Stimulated activated CD8-positive, alpha-beta memory T cell treated with anti-CD3 and anti-CD28 coated beads, Interleukin-15, amount 100 ng/mL, for 4 hours (primary cell): ENCODE results near the gene ZNF268.
A peak's percentile ranks its signal among the peaks of the same experiment; 100 is the strongest.

Experiments used
- DNase-seq, 2 donors: peaks; one replicate each; pipeline ENCODE4 v3.0.0-alpha.2; 2020; ENCODE audit warnings: low read depth in 2 of 2

The ZNF268 gene

DNA sequence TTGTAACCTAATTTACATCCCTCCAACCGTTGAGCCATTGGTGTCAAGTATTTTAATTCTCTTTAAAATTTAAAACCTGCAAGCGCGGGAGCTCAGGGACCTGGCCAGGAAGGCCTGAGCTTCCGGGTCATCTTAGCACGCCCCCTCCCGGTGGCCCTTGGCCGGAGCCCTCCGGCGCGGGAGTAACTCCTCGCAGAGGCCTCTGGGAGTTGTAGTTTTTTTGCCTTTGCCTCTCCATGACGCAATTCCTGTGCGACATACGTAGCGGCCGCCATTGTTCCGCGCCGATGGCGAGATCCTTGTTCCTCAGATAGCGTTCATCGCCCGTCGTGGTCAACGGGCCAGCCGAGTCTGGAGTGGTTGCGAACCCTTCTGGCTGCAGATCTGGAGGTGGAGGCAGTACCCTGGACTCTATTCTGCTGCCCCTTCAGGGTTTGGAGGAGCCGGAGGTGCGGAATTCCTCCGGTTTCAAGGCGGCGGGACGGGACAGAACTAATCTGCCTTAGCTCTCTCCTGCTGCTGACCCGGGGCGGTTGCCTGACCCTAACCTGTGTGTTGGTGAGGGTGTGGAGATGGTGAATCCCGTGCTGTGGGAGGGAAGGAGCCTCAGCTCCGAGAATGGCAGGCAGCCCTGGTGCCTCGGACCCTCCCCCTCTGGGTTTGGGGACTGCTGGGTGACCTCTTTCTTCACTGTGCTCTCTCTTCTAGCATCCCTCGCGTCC lies at the start of gene ZNF268:
TSS of gene ZNF268 (plus strand) at position 258 of the 722 bp plus-strand sequence. CDS start 503 bp downstream, outside the sequence.
- peak; percentile 66 to 82 for DNase-seq

DNA sequence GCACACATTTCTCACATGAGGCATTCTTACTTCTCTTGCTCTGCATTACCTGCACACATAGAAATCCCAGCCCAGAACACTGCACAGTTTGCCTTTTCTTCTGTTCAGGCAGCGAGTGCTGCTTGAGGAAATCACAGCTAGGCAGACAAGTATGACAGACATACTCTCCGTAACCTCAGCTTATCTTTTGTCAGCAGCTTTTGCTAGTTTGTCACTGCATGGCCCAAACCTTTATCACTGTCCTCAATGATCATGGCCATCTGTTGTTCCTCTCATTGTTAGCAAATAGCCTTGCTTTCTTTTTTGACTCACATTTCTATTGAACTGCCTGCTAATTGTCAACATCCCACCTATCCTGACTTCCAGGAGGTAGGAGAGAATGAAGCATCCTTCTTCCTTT lies 45.5 kb upstream of the ZNF268 start:
- DNase-seq, result no peak

DNA sequence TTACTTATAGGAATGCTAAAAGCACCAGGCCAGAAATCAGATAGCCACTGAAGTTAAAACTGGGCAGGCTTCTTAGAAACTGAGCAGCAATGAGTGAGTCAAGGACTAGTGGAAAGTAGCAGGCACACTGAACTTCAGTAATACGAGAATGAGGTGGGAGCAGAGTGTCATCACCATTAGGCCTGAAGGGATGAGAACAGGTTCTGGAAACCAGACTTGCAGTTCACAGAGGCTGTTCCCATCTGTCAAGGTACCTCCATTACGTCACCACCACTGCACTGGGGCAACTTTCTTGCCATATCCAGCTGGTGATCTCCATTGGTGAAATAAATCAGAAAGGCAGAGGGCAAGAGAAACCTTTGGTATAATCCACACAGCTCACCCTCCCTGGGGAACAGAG lies 35.3 kb upstream of the ZNF268 start:
- no peak for DNase-seq

DNA sequence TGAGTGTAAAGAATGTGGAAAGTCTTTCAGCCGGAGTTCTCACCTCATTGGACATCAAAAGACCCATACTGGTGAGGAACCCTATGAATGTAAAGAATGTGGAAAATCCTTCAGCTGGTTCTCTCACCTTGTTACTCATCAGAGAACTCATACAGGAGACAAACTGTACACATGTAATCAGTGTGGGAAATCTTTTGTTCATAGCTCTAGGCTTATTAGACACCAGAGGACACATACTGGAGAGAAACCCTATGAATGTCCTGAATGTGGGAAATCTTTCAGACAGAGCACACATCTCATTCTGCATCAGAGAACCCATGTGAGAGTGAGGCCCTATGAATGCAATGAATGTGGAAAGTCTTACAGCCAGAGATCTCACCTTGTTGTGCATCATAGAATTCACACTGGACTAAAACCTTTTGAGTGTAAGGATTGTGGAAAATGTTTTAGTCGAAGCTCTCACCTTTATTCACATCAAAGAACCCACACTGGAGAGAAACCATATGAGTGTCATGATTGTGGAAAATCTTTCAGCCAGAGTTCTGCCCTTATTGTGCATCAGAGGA lies 25.1 kb upstream of the ZNF268 start:
- no peak for DNase-seq

DNA sequence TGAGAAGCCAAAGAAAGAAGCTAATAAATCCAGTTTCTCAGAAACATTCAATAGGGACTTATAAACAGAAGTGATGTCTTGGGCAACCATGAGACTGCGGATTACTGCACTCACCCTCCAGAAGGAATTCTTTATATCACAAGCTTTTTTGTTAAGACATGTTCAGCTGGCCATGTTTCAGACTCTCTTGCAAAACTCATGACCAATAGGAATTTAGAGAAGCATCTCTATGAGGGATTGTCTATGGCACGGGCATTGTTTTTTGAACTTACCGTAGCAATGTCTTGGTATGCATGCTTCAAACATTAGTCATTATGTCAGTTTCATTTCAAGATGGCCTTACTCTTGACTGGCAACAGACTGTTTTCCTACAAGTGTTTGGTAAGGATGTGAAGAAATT lies 15.5 kb upstream of the ZNF268 start:
- DNase-seq, result no peak

DNA sequence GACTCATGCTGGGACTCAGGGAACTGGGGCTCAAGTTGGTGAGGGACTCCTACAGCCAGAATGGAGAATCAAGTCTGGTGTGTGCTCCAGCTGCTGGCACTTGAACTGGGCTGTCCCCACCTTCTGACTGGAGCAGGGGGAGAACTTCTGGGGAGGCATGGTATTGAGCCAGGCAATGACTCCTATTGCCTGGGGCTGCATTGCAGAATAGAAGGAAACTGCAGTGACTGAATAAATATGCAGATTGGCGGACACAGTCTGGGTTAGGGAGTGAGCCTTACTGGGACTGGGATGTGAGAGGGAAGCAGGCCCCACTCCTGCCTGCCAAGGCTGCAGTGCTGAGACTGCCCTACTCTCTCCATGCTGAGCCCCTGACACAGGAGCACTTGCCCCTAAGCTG lies 8.8 kb upstream of the ZNF268 start:
- no peak for DNase-seq

DNA sequence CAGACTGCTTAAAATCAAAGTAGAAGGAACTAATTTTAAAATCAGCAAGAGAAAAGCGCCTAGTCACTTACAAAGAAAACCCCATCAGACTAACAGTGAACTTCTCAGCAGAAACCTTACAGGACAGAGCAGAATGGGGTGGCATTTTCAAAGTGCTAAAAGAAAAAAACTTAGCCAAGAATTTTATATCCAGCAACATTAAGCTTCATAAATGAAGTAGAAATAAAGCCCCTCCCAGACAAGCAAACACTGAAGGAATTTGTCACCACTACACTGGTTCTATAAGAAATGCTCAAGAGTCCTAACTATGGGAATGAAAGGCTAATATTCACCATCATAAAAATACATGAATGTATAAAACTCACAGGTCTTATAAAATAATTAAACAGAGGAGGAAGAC lies 6.4 kb upstream of the ZNF268 start:
- no peak for DNase-seq

DNA sequence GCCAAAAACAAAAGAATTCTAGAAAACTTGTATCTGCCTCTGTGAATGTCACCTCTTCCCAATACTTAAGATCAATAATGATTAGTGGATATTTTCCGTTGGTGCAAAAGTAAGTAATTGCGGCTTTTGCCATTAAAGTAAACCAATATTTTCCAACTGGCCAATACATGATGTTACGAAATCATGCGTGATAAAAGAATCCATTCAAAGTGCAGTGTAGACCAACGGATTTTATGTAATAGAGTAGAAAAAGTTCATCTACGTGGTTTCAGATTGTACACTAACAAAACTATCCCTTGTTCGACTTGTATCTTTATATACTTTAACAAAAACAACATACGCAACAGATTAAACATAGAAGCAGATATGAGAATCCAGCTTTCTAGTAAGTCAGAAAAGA lies 626 bp upstream of the ZNF268 start:
- no peak for DNase-seq

DNA sequence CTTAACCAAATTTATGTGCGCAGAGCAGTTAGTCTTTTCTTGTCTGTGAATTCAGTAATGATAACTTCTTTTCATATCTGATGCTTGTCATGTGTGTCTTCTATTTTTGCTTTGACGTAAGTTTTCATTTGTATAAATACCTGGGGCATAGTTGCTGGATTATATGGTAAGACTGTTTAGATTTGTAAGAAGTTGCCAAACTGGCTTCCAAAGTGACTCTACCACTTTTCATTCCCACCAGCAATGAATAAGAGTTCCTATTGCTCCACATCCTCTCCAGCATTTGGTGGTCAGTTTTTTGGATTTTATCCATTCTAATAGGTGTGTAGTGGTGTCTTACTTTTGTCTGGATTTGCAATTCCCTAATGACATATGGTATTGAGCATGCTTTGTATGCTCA lies 8.9 kb downstream of the ZNF268 start:
- DNase-seq, result no peak

DNA sequence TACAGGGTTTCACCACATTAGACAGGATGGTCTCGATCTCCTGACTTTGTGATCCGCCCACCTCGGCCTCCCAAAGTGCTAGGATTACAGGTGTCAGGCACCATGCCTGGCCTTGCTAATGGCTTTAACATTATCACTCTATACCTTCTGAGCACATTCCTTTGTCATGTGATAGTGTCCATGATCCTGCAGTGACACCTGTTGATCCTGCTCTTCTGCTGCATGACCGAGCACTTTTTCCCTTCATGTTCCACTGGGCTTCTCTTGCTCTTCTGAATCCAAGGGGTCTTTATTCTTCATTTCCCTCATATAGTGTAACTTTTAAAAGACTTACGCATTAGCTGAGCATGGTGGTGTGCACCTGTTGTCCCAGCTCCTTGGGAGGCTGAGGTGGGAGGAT lies 11.6 kb downstream of the ZNF268 start:
- no peak for DNase-seq

DNA sequence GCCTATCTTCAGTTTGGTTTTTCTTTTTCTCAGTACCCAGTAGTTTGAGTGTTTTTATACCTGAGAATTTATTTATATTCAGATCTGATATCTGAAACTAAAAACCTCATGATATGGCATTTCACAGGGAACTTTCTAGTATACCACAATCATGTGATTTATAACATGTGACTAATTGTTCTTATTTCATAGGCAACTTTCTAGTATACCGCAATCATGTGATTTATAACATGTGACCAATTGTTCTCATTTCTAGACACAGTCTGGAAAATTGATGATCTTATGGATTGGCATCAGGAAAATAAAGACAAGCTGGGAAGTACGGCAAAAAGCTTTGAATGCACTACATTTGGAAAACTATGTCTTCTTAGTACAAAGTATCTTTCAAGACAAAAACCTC lies 20.6 kb downstream of the ZNF268 start:
- DNase-seq, result no peak

DNA sequence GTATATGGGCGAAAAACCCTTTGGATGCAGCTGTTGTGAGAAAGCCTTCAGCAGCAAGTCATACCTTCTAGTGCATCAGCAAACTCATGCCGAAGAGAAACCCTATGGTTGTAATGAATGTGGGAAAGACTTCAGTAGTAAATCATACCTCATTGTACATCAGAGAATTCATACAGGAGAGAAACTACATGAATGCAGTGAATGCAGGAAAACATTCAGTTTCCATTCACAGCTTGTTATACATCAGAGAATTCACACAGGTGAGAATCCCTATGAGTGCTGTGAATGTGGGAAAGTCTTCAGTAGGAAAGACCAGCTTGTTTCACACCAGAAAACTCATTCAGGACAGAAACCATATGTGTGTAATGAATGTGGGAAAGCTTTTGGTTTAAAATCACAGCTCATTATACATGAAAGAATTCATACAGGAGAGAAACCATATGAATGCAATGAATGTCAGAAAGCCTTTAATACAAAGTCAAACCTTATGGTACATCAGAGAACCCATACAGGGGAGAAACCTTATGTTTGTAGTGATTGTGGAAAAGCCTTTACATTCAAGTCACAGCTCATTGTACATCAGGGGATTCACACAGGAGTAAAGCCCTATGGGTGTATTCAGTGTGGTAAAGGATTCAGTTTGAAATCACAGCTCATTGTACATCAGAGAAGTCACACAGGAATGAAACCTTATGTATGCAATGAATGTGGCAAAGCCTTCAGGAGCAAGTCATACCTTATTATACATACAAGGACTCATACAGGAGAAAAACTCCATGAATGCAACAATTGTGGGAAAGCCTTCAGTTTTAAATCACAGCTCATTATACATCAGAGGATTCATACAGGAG lies 21.4 kb downstream of the ZNF268 start:
- DNase-seq, result no peak

DNA sequence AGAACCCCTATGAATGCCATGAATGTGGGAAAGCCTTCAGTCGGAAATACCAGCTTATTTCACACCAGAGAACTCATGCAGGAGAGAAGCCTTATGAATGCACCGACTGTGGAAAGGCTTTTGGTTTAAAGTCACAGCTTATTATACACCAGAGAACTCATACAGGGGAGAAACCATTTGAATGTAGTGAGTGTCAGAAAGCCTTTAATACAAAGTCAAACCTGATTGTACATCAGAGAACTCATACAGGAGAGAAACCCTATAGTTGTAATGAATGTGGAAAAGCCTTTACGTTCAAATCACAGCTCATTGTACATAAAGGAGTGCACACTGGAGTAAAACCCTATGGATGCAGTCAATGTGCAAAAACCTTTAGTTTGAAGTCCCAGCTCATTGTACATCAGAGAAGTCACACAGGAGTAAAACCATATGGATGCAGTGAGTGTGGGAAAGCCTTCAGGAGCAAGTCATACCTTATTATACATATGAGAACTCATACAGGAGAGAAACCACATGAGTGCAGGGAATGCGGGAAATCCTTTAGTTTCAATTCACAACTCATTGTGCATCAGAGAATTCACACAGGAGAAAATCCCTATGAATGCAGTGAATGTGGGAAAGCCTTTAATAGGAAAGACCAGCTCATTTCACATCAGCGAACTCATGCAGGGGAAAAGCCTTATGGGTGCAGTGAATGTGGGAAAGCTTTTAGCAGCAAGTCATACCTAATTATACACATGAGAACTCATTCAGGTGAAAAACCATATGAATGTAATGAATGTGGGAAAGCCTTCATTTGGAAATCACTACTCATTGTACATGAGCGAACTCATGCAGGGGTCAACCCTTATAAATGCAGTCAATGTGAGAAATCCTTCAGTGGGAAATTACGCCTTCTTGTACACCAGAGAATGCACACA lies 22.3 kb downstream of the ZNF268 start:
- no peak for DNase-seq

DNA sequence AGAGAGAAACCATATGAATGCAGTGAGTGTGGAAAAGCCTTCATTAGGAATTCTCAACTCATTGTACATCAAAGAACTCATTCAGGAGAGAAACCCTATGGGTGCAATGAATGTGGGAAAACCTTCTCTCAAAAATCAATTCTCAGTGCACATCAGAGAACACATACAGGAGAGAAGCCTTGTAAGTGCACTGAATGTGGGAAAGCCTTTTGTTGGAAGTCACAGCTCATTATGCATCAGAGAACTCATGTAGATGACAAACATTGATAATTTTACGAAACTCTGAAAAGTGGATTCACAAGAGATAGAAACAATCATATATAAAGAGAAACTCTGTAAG lies 22.9 kb downstream of the ZNF268 start:
- DNase-seq, result no peak

DNA sequence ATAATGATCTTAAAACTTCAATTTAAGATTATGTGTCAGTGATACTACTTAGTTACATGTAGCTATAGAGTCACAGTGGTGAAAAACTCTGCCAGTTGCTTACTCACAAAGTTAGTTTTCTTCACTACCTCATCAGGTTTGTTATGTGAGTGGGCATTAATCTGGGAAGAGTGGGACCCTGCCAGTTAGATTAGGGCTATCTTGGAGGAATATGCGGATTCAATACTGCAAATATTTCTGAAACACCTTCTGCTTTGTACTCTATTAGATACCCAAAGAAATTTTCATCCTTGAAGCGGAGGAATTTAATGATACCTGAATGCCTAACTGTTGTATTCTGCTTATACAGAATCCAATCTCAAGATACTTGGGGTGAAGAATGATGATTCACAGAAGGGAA lies 25.1 kb downstream of the ZNF268 start:
- no peak for DNase-seq

DNA sequence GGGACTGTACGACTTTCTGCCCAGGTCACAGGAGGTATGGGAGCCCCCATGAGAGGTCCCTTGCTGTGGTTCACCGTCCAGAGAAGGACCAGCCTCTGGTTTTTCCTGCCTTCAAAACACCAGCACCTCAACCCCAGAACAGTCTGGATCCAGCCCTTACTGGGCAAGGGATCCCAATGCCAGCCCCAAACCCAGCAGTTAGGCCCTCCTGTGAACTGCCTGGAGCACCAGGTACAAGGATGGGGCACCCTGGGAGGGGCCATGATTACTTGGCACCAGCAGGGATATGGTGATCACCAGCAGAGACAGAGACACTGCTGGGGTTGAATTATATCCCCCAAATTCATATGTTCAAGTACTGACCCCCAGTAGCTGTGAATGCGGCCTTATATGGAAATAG lies 34.4 kb downstream of the ZNF268 start:
- no peak for DNase-seq

DNA sequence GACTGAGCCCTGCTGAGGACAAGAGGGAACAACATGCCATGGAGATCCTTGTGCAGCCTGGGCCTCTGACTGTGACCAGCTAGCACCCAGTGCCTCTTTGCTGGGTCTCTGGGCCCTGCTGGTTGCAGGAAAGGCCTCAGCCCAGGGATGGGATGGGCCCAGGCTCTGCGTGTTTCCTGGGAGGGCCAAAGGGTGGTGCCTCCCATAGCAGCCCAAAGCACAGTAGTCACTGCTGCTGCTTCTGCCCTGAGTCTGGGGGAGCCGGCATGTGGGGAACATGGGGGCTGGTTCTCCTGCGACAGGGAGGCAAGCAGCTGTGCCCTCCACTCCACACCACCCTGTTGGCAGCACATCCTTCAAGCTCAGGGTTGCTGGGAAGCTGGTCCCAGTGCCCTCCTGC lies 35.9 kb downstream of the ZNF268 start:
- DNase-seq, result no peak

DNA sequence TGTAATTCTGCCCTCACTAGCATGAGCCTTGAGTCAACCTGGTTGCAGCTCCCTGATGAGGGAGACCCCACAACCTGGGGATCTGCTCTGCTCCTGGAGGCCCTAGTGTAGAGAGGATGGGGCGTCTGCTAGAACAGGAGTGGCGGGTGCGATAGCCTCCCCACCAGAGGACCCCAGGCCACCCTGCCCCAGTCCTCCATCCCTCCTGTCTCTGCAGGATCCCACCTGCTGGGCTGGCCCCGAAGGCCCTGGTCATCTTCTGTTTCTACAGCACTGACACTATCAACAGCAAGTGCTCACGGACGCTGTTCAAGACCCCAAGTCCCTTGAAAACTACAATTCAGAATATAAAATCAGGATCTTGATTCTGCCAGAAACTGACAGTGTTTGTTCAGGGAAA lies 39.2 kb downstream of the ZNF268 start:
- no peak for DNase-seq

DNA sequence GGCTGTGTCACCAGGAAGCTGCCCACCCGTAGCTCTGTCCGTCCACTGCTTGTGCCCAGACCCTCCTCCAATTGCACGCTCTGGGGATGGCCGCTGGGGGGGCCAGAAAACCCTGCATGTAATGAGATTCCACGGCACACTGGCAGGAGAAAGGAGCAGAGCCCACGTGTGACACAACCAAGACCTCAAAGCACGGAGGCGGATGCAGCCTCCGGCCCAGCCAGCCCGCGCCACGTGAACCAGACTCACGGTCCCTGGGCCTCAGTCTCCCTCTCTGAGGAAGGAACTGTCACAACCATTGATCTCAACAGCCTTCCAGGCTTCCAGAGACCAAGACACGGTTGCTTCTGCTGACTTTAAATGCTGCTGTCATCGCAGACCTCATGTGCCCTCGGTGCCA lies 39.9 kb downstream of the ZNF268 start:
- DNase-seq, result no peak

DNA sequence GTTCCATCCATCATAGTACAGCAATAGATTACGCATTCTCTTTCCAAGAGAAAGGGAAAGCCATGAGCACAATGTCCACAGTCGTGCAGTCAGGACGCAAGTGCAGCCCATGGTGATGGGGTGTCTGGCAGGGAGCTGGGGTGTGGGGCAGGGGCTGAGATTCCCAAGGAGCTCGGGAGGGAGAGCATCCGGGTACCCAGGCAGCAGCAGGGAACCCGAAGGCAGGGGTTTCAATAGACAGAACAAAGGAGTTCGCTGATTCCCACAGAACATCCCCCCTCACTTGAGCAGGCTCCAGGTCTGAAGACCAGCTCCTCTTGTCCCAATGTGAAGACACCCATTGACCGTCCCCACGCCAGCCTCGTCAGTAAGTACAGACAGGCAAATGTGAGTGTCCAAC lies 40.9 kb downstream of the ZNF268 start:
- no peak for DNase-seq

DNA sequence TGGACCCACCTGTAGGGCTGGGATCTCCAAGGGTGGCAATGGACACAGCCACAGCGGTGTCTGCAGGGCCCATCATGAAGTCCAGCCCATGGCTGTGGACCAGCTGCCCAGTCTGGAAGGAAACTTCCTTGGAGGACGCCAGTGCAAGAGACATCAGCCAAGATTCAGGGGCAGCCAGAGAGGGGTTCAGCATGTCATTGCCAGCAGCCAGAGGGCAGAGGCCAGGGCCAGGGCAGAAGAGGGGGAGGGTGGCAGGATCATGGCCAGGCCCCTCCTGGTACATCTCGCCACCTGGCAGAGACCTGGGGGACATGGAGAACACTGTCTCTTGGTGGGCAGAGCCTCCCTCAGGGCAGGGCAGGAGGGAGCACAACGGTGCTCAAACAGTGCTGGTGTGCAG lies 44.2 kb downstream of the ZNF268 start:
- no peak for DNase-seq

DNA sequence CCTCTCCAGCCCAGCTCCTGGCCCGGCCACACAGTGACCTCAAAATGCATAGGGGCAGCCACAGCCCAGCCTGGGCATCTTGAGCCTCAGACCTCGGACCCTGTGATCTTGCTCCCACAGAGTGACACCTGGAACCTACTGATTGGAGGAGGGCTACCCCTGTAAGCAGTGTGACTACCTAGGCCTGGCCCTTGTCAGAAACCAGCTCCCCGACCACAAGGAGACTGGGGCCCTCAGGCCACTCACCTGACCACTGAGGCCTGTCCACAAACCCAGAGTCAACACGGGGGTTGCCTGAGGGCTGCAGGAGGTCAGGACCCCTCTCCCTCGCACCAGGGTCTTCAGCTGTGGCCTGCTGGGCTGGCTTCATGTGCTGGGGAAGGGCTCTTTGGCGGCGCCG lies 45.4 kb downstream of the ZNF268 start:
- DNase-seq, result no peak
